ENCODE measurements around the gene CCDC172. TPM values are rescaled to one million over a fixed set of nuclear protein-coding genes. Genes with fewer than 3 reads are reported as not detected.
"Not testable (repeated sequence)": the region's sequence is repeated elsewhere in the genome, so short reads cannot be mapped to it uniquely, and the experiment has no call there.

CCDC172 gene
- total RNA-seq, 1 donor from 2014 or later: not detected

DNA sequence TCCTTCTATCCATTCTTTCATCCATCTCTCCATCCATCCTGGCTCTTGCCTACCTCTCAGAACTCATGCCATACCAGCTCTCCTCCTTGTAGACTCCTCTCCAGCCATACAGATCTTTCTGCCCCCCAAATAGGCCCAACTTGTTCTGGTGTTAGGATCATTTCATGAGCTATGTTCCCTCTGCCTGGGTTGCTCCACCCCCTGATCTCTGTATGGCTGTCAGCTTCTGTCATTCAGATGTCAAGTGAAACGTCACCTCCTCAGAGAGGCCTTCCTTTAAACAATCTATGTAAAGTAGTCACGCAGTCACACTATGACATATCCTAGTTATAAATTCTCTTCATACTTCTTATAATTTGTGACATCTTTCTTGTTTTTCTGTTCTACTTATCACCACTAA lies 61.1 kb downstream of the CCDC172 start:
- TF ChIP-seq, protein P1, sequence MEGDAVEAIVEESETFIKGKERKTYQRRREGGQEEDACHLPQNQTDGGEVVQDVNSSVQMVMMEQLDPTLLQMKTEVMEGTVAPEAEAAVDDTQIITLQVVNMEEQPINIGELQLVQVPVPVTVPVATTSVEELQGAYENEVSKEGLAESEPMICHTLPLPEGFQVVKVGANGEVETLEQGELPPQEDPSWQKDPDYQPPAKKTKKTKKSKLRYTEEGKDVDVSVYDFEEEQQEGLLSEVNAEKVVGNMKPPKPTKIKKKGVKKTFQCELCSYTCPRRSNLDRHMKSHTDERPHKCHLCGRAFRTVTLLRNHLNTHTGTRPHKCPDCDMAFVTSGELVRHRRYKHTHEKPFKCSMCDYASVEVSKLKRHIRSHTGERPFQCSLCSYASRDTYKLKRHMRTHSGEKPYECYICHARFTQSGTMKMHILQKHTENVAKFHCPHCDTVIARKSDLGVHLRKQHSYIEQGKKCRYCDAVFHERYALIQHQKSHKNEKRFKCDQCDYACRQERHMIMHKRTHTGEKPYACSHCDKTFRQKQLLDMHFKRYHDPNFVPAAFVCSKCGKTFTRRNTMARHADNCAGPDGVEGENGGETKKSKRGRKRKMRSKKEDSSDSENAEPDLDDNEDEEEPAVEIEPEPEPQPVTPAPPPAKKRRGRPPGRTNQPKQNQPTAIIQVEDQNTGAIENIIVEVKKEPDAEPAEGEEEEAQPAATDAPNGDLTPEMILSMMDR (IDR thresholded peaks at IDR 0.05): no peak
- Mint-ChIP-seq H3K9me3 (ENCODE audit: unreplicated experiment) (no peaks in the 10 kb centered on the region), H3K36me3 (ENCODE audit: unreplicated experiment) (no peaks in the 10 kb centered on the region), H3K27me3 (ENCODE audit: unreplicated experiment) (peaks cover 5% of the 10 kb centered on the region), H3K27ac (ENCODE audit: unreplicated experiment) (no peak overlapping the region), H3K4me3 (ENCODE audit: unreplicated experiment) (no peak overlapping the region), H3K4me1 (ENCODE audit: unreplicated experiment) (peaks cover 7% of the 10 kb centered on the region)
- DNase-seq (ENCODE audit: extremely low spot score, unreplicated experiment): no peak

DNA sequence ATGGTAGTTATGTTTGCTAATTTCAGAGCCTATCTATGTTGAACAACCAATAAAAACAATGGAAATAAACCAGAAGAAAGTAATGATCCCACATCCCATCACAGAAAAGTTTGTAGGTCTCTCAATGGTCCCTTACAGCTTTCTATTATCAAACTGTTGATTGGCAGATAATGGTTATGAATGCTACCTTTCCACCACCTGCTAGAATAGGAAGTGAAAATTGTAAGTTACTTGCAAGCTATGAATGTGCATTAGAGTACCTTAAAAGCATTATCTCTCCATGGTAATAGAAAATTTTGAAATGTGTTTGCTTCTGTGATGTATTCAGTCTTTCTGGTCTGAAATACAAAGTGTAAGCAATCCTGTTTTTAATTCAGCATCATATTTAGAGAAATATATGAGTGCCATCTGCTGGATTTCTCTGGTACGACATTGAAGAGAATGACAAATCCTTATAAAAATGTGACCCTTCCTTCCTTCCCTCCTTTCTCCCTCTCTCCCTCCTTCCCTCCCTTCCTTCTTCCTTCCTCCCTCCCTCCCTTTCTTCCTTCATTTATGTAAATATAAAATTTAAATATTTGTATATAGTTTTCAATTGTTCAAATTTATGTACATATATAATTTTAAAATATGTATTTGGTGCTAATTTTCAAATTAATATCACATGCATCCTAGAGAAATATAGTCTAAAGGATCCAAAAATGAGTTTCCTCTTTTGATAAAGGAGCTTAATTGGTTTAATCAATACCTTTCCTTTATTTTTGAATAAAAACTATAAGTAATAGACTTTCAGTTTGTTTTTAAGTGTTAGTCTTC lies 62.0 kb downstream of the CCDC172 start:
- Mint-ChIP-seq H3K36me3 (ENCODE audit: unreplicated experiment) (no peaks in the 10 kb centered on the region), H3K9me3 (ENCODE audit: unreplicated experiment) (no peaks in the 10 kb centered on the region), H3K4me3 (ENCODE audit: unreplicated experiment) (no peak overlapping the region), H3K27me3 (ENCODE audit: unreplicated experiment) (peaks cover 7% of the 10 kb centered on the region), H3K27ac (ENCODE audit: unreplicated experiment) (no peak overlapping the region), H3K4me1 (ENCODE audit: unreplicated experiment) (peaks cover 7% of the 10 kb centered on the region)
- TF ChIP-seq, protein P1 (IDR thresholded peaks at IDR 0.05): peak; percentile 76
- no peak for DNase-seq (ENCODE audit: extremely low spot score, unreplicated experiment)

DNA sequence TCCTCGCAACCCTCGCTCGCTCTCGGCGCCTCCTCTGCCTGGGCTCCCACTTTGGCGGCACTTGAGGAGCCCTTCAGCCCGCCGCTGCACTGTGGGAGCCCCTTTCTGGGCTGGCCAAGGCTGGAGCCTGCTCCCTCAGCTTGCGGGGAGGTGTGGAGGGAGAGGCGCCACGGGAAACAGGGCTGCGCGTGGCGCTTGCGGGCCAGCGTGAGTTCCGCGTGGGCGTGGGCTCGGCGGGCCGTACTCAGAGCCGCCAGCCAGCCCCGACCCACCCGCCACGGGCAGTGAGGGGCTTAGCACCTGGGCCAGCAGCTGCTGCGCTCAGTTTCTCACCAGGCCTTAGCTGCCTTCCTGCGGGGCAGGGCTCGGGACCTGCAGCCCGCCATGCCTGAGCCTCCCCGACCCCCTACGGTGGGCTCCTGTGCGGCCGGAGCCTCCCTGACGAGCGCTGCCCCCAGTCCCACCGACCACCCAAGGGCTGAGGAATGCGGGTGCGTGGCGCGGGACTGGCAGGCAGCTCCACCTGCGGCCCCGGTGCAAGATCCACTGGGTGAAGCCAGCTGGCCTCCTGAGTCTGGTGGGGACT lies 69.1 kb downstream of the CCDC172 start:
- not testable (repeated sequence) for H3K27ac Mint-ChIP-seq (ENCODE audit: unreplicated experiment); H3K27me3 Mint-ChIP-seq (ENCODE audit: unreplicated experiment); H3K9me3 Mint-ChIP-seq (ENCODE audit: unreplicated experiment); DNase-seq (ENCODE audit: extremely low spot score, unreplicated experiment); H3K4me3 Mint-ChIP-seq (ENCODE audit: unreplicated experiment); H3K4me1 Mint-ChIP-seq (ENCODE audit: unreplicated experiment); H3K36me3 Mint-ChIP-seq (ENCODE audit: unreplicated experiment)

DNA sequence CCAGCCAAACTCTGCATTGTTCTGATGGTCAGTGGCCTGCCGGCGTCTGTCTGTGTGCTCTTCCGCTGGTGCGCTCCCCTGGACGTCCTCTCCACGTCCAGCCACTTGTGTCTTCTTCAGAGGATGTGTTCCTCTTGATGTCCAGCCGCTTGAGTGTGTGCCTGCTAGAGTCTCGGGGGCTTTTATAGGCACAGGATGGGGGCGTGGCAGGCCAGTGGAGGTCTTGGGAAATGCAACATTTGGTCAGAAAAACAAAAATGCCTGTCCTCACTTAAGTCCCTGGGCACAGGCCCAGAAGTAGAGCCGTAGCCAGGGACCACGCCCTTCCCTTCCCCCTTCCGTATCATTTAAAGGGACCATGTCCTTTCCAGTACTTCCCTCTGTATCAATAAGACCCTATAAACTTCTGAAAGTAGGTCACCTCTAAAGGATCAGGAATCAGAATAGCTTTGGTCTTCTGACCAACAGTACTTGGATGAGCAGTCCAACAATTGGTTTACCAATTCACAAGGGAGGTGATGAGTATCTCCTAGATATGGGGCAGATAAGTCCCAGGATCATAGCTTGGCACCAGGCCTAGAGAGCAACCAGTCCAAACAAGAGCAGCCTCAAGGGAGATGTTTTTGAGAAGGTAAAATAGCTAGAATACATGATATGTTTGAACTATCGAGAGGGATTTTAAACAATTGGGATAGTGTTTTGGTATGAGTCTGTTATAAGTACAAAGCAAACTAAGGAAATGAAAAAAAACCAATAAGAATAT lies 71.2 kb downstream of the CCDC172 start:
- H3K36me3 Mint-ChIP-seq (ENCODE audit: unreplicated experiment): no peaks in the 10 kb centered on the region
- H3K9me3 Mint-ChIP-seq (ENCODE audit: unreplicated experiment): peaks cover 5% of the 10 kb centered on the region
- TF ChIP-seq, protein P1 (IDR thresholded peaks at IDR 0.05): no peak
- H3K27ac Mint-ChIP-seq (ENCODE audit: unreplicated experiment): no peak overlapping the region
- no peak for DNase-seq (ENCODE audit: extremely low spot score, unreplicated experiment)
- peaks cover 2% of the 10 kb centered on the region for H3K27me3 Mint-ChIP-seq (ENCODE audit: unreplicated experiment)
- H3K4me3 Mint-ChIP-seq (ENCODE audit: unreplicated experiment): no peak overlapping the region
- H3K4me1 Mint-ChIP-seq (ENCODE audit: unreplicated experiment): peaks cover 4% of the 10 kb centered on the region

DNA sequence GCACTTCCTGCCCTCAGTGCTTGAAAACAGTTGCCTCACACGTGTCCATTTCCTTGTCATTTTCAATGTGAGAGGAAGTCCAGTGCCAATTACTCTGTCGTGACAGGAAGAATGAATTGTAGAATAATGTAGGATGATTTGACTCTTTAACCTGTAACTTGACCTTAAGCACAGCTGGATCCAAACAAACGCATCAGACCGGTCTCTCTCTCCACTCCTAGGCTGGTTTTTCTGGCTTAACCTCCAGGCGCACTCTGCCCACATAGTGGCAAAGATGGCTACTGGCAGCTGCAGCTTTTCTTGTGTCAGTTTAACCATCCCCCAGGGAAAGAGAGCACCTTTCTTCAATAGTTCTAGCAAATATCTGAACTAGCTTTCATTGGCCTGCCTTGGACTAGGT lies 74.0 kb downstream of the CCDC172 start:
- Mint-ChIP-seq H3K36me3 (ENCODE audit: unreplicated experiment) (no peaks in the 10 kb centered on the region), H3K27me3 (ENCODE audit: unreplicated experiment) (peaks cover 2% of the 10 kb centered on the region)
- DNase-seq (ENCODE audit: extremely low spot score, unreplicated experiment): no peak

More for the DNA sequence above, 74.0 kb downstream of the CCDC172 start:
- H3K4me3 Mint-ChIP-seq (ENCODE audit: unreplicated experiment): no peak overlapping the region
- TF ChIP-seq, protein P1 (IDR thresholded peaks at IDR 0.05): no peak
- no peak overlapping the region for H3K27ac Mint-ChIP-seq (ENCODE audit: unreplicated experiment)
- no peaks in the 10 kb centered on the region for H3K4me1 Mint-ChIP-seq (ENCODE audit: unreplicated experiment)
- H3K9me3 Mint-ChIP-seq (ENCODE audit: unreplicated experiment): peaks cover 5% of the 10 kb centered on the region
